Neural progenitor cell (in vitro differentiated cells): ENCODE data around the gene RRAS2.

Experiments
- CTCF ChIP-seq: fragments of 200-600 bp; sonication (generic); IDR thresholded peaks from 2 replicates; pipeline ENCODE4 v1.5.1; 2017; ENCODE audit warnings: antibody characterized with exemption, mild to moderate bottlenecking
- EZH2 ChIP-seq: fragments of 200-600 bp; sonication (generic); IDR thresholded peaks from 2 replicates; pipeline ENCODE4 v1.6.1; 2017; ENCODE audit warnings: antibody characterized with exemption, mild to moderate bottlenecking, moderate library complexity
- EZH2phosphoT487 ChIP-seq: fragments of 200-600 bp; sonication (generic); IDR thresholded peaks from 2 replicates; pipeline ENCODE4 v1.6.1; 2017; ENCODE audit warnings: antibody characterized with exemption

DNA sequence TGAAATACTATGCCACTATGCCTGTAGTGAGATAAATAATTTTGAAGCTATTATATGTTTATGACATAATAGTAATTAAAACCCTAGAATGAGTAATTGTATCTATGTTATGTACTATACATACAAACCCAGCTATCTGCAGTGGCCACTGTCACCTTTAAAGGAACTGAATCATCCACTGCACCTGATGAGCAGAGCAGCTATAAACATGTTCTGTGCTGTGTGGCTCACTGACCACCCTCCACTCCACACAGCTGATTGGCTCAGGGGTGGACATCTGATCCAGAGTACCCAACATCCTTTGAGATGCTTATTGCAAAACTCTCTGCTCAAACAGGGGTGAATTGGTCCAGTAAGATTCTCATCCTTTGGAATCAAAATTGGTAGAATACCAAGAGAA, 19.2 kb upstream of the RRAS2 start:
- TF ChIP-seq CTCF = no peak
- no peak for TF ChIP-seq EZH2
- TF ChIP-seq EZH2phosphoT487 = no peak
